ENCODE data around the gene SLC9A3.

Gene SLC9A3

GRCh38 chr5:446883-447263, 77.4 kb downstream of the SLC9A3 start:
- Histone ChIP-seq H3K4me1 (ENCODE audit: control insufficient read depth, low read length) (peaks cover 34% of the 10 kb centered on the region), H3K9me3 (ENCODE audit: control insufficient read depth, insufficient read depth, low read length) (no peaks in the 10 kb centered on the region), H3K4me3 (ENCODE audit: low read length) (no peak overlapping the region), H3K9me2 (replicated peaks; ENCODE audit: control insufficient read depth, low read length) (no peaks in the 10 kb centered on the region), H3K4me2 (ENCODE audit: low read length) (peak overlapping the region; percentile 18; the same call in 1 of the 2 replicates), H4K20me1 (ENCODE audit: control insufficient read depth, insufficient read depth, low read depth, low read length) (no peaks in the 10 kb centered on the region), H3K27ac (ENCODE audit: low read depth, low read length) (no peak overlapping the region), H3F3A (ENCODE audit: control insufficient read depth, insufficient read depth) (no peaks in the 10 kb centered on the region), H3K79me2 (ENCODE audit: control insufficient read depth, low read length) (peaks cover 76% of the 10 kb centered on the region), H3K36me3 (ENCODE audit: control insufficient read depth, low read length) (peaks cover 68% of the 10 kb centered on the region), H3K27me3 (ENCODE audit: control insufficient read depth, low read length) (no peaks in the 10 kb centered on the region)
- TF ChIP-seq CTCF (IDR thresholded peaks at IDR 0.05; ENCODE audit: low read depth, low read length, poor library complexity, severe bottlenecking), result peak; percentile 73
- TF ChIP-seq EZH2phosphoT487 (IDR thresholded peaks at IDR 0.05; ENCODE audit: borderline replicate concordance, low read length), result no peak

- Histone ChIP-seq H3K4me1 (ENCODE audit: control insufficient read depth, low read length) (peaks cover 40% of the 10 kb centered on the region), H3K9me2 (replicated peaks; ENCODE audit: control insufficient read depth, low read length) (no peaks in the 10 kb centered on the region), H3K79me2 (ENCODE audit: control insufficient read depth, low read length) (peaks cover 75% of the 10 kb centered on the region), H3K36me3 (ENCODE audit: control insufficient read depth, low read length) (peaks cover 62% of the 10 kb centered on the region), H3K4me2 (ENCODE audit: low read length) (no peak overlapping the region), H3K27ac (ENCODE audit: low read depth, low read length) (no peak overlapping the region), H3K4me3 (ENCODE audit: low read length) (no peak overlapping the region), H4K20me1 (ENCODE audit: control insufficient read depth, insufficient read depth, low read depth, low read length) (no peaks in the 10 kb centered on the region), H3K9me3 (ENCODE audit: control insufficient read depth, insufficient read depth, low read length) (no peaks in the 10 kb centered on the region), H3K27me3 (ENCODE audit: control insufficient read depth, low read length) (no peaks in the 10 kb centered on the region), H3F3A (ENCODE audit: control insufficient read depth, insufficient read depth) (0 out of 2 replicates have a peak, but pooled peaks cover 3% of the 10 kb centered on the region)
- TF ChIP-seq CTCF (IDR thresholded peaks at IDR 0.05; ENCODE audit: low read depth, low read length, poor library complexity, severe bottlenecking) (no peak), EZH2phosphoT487 (IDR thresholded peaks at IDR 0.05; ENCODE audit: borderline replicate concordance, low read length) (no peak)
These were observed 78.0 kb downstream of the SLC9A3 start for GRCh38 chr5:446066-446882.

- Histone ChIP-seq H3K4me3 (ENCODE audit: low read length) (no peak overlapping the region), H3K27me3 (ENCODE audit: control insufficient read depth, low read length) (no peaks in the 10 kb centered on the region), H3F3A (ENCODE audit: control insufficient read depth, insufficient read depth) (0 out of 2 replicates have a peak, but pooled peaks cover 3% of the 10 kb centered on the region), H3K4me1 (ENCODE audit: control insufficient read depth, low read length) (peaks cover 46% of the 10 kb centered on the region), H3K36me3 (ENCODE audit: control insufficient read depth, low read length) (peaks cover 58% of the 10 kb centered on the region), H3K27ac (ENCODE audit: low read depth, low read length) (no peak overlapping the region), H3K79me2 (ENCODE audit: control insufficient read depth, low read length) (peaks cover 70% of the 10 kb centered on the region), H4K20me1 (ENCODE audit: control insufficient read depth, insufficient read depth, low read depth, low read length) (no peaks in the 10 kb centered on the region), H3K4me2 (ENCODE audit: low read length) (no peak overlapping the region), H3K9me2 (replicated peaks; ENCODE audit: control insufficient read depth, low read length) (no peaks in the 10 kb centered on the region), H3K9me3 (ENCODE audit: control insufficient read depth, insufficient read depth, low read length) (no peaks in the 10 kb centered on the region)
- TF ChIP-seq EZH2phosphoT487 (IDR thresholded peaks at IDR 0.05; ENCODE audit: borderline replicate concordance, low read length) (no peak), CTCF (IDR thresholded peaks at IDR 0.05; ENCODE audit: low read depth, low read length, poor library complexity, severe bottlenecking) (no peak)
These were observed 78.7 kb downstream of the SLC9A3 start for GRCh38 chr5:445591-445990.
